K562 (cell line): ENCODE measurements around the gene MDFIC2. TPM values are rescaled to one million over a fixed set of nuclear protein-coding genes. Genes with fewer than 3 reads are reported as not detected.

Experiments used
- ATAC-seq: fragments of 200-7000 bp; cut with Tn5 transposase; 3 replicates; pipeline ENCODE4 v1.9.1; 2020; ENCODE audit warnings: moderate library complexity
- BruUV-seq: library from RNA; stranded (reverse); fragments of 400-500 nt; replicated peaks from 2 replicates; lab custom pipeline; 2021; lab: Mats Ljungman, UMichigan
- CTCF ChIA-PET: fragments of 300-600 bp; formaldehyde crosslinking; extraction: SDS; loops from one replicate; lab custom pipeline; 2021; ENCODE audit warnings: low intra/inter-chr PET ratio; lab: Yijun Ruan, JAX
- POLR2A ChIA-PET: fragments of 300-600, 350-650 bp; sonication (Branson Sonifier 250); formaldehyde crosslinking; extraction: SDS; loops from one replicate; lab custom pipeline; 2021; ENCODE audit warnings: antibody characterized with exemption, inconsistent platforms; lab: Yijun Ruan, JAX
- DNase-seq, 4 experiments: peaks; one replicate each; pipeline versions ENCODE4 v3.0.0 to v3.0.0-alpha.2; 2011 to 2018; ENCODE audit warnings: low spot score in 3 of 4, mixed read lengths in 3 of 4; ENCODE audit errors: extremely low read depth in 1 of 4
- FAIRE-seq: peaks from 2 replicates; lab custom pipeline; 2011; peaks lifted over from hg19 to GRCh38; lab: Jason Lieb, UNC
- H2AFZ ChIP-seq: 2 replicates; pipeline ENCODE4 v1.6.0; 2011; ENCODE audit warnings: low read depth, low read length, control low read depth, inconsistent platforms
- H3K27ac ChIP-seq: fragments of 200-600 bp; 3 replicates; pipeline ENCODE4 v1.8.0; 2011; ENCODE audit warnings: low read depth, mild to moderate bottlenecking, control low read depth, inconsistent platforms, low read length, moderate library complexity, mixed read lengths; ENCODE audit errors: extremely low read depth
- H3K27me3 ChIP-seq, 2 experiments: fragments of 300-600 bp in 1 of 2; 2 replicates in 1 of 2; 3 replicates in 1 of 2; pipeline versions ENCODE4 v1.6.0 to v1.8.0; 2011; ENCODE audit warnings: inconsistent platforms in 2 of 2, low read length in 2 of 2, mild to moderate bottlenecking in 1 of 2, mixed read lengths in 1 of 2, moderate library complexity in 1 of 2; ENCODE audit not compliant: control insufficient read depth in 2 of 2, insufficient read depth in 2 of 2
- H3K36me3 ChIP-seq: fragments of 300-600 bp; 3 replicates; pipeline ENCODE4 v1.8.0; 2011; ENCODE audit warnings: mild to moderate bottlenecking, low read length, inconsistent platforms; ENCODE audit not compliant: control insufficient read depth, insufficient read depth
- H3K4me1 ChIP-seq, 2 experiments: fragments of 200-600 bp in 1 of 2; replicated peaks in 1 of 2; 2 replicates in 1 of 2; 3 replicates in 1 of 2; pipeline versions ENCODE4 v1.5.1 to v1.8.0; 2011; ENCODE audit warnings: inconsistent platforms in 2 of 2, low read length in 2 of 2, mild to moderate bottlenecking in 1 of 2, mixed read lengths in 1 of 2, moderate library complexity in 1 of 2; ENCODE audit not compliant: control insufficient read depth in 2 of 2, insufficient read depth in 2 of 2
- H3K4me2 ChIP-seq: 2 replicates; pipeline ENCODE4 v1.6.1; 2011; ENCODE audit warnings: low read length, control low read depth, inconsistent platforms, mixed read lengths; ENCODE audit not compliant: insufficient read depth
- H3K4me3 ChIP-seq: fragments of 200-600 bp; sonication (generic), shearing (Covaris generic); 2 replicates; pipeline ENCODE4 v1.5.1; 2016; ENCODE audit warnings: control low read depth, inconsistent platforms
- H3K79me2 ChIP-seq: fragments of 200-600 bp; 3 replicates; pipeline ENCODE4 v1.8.0; 2011; ENCODE audit warnings: low read length, inconsistent platforms; ENCODE audit not compliant: control insufficient read depth, insufficient read depth
- H3K9ac ChIP-seq, 2 experiments: 2 replicates each; pipeline versions ENCODE4 v1.6.0 to v1.6.1; 2011; ENCODE audit warnings: low read depth in 2 of 2, low read length in 2 of 2, control low read depth in 1 of 2, inconsistent platforms in 1 of 2, mild to moderate bottlenecking in 1 of 2, mixed read lengths in 1 of 2; ENCODE audit not compliant: insufficient read depth in 1 of 2
- H3K9me1 ChIP-seq: one replicate; pipeline ENCODE4 v1.6.0; 2011; ENCODE audit warnings: inconsistent platforms, mild to moderate bottlenecking, low read length, moderate library complexity; ENCODE audit not compliant: control insufficient read depth, insufficient read depth
- H3K9me3 ChIP-seq: replicated peaks from 2 replicates; pipeline ENCODE4 v1.5.1; 2011; ENCODE audit warnings: low read depth, low read length, inconsistent platforms; ENCODE audit not compliant: control insufficient read depth, insufficient read depth
- H4K20me1 ChIP-seq: replicated peaks from 2 replicates; pipeline ENCODE4 v1.6.1; 2011; ENCODE audit warnings: low read length, inconsistent platforms, mixed read lengths; ENCODE audit not compliant: control insufficient read depth, insufficient read depth
- ARNT ChIP-seq, 2 experiments: fragments of 450-650 bp; IDR thresholded peaks; 2 replicates each; pipeline ENCODE4 v1.6.1; 2016; ENCODE audit warnings: mild to moderate bottlenecking in 1 of 2
- NFIX ChIP-seq: fragments of 250-450 bp; sonication (Bioruptor Pico); IDR thresholded peaks from 2 replicates; pipeline ENCODE4 v1.4.0; 2020; ENCODE audit warnings: low read depth, mild to moderate bottlenecking, moderate library complexity
- NR2F6 ChIP-seq: fragments of 450-650 bp; formaldehyde crosslinking; IDR thresholded peaks from 2 replicates; pipeline ENCODE4 v1.4.0; 2020; ENCODE audit warnings: mild to moderate bottlenecking
- RBM15 ChIP-seq: fragments of 200-400 bp; formaldehyde crosslinking; IDR thresholded peaks from 2 replicates; pipeline ENCODE4 v1.6.1; 2018; ENCODE audit warnings: mild to moderate bottlenecking, low read length, moderate library complexity; ENCODE audit not compliant: insufficient read depth
- RBM25 ChIP-seq: fragments of 200-400 bp; formaldehyde crosslinking; IDR thresholded peaks from 2 replicates; pipeline ENCODE4 v1.6.1; 2018; ENCODE audit warnings: low read length, low read depth, moderate library complexity; ENCODE audit not compliant: severe bottlenecking
- RFX7 ChIP-seq: fragments of 250-450 bp; sonication (Bioruptor Pico); IDR thresholded peaks from 2 replicates; pipeline ENCODE4 v1.5.1; 2021; ENCODE audit warnings: mild to moderate bottlenecking
- TCF7L2 ChIP-seq: fragments of 150-350 bp; IDR thresholded peaks from 2 replicates; pipeline ENCODE4 v1.6.1; 2016; ENCODE audit warnings: low read depth, mild to moderate bottlenecking, low read length, moderate library complexity
- TEAD4 ChIP-seq, 2 experiments: sonication (generic) in 1 of 2; formaldehyde crosslinking in 1 of 2; IDR thresholded peaks; 2 replicates each; pipeline versions ENCODE4 v1.6.1 to v1.8.0; 2012 to 2022; ENCODE audit warnings: borderline replicate concordance in 1 of 2, inconsistent platforms in 1 of 2, low read length in 1 of 2, mild to moderate bottlenecking in 1 of 2, missing genetic modification reagents in 1 of 2
- ZKSCAN1 ChIP-seq: fragments of 150-350 bp; IDR thresholded peaks from 2 replicates; pipeline ENCODE4 v1.6.1; 2016; ENCODE audit warnings: low read depth, low read length
- WGBS: fragments of 100-300 bp; shearing (Covaris generic); methylation state at CpG from one replicate; pipeline ENCODE4 v1.1.6; 2016; ENCODE audit warnings: low coverage, mixed read lengths; ENCODE audit not compliant: insufficient coverage; ENCODE audit errors: missing lambda C conversion rate; 5-methylcytosine and 5-hydroxymethylcytosine counted together
- in situ Hi-C: fragments of 300-500 bp; cut with MboI; formaldehyde crosslinking; loops from 4 replicates; pipeline ENCODE4 v1.15.0; 2018; ENCODE audit warnings: inconsistent platforms, mixed read lengths
- intact Hi-C: fragments of 100-400 bp; cut with micrococcal nuclease; formaldehyde crosslinking; loops from 2 replicates; pipeline ENCODE4 v1.14.2; 2022
- polyA plus RNA-seq, 8 experiments: library from polyadenylated mRNA; depleted of rRNA in 4 of 8; stranded (reverse) in 5 of 8; unstranded in 3 of 8; fragments of >200 nt; fragmentation: Nextera tagmentation in 2 of 8; fragmentation: Illumina TruSeq in 1 of 8; extraction: Ambion mirVana in 2 of 8; extraction: Trizol in 1 of 8; gene quantifications; 2 replicates each; pipeline versions ENCODE4 v1.2.1 to v1.2.3, GENCODE V29; 2011 to 2014; ENCODE audit warnings: inconsistent platforms in 1 of 8, missing spikeins in 1 of 8
- total RNA-seq, 7 experiments: library from RNA; depleted of rRNA in 6 of 7; stranded (reverse); fragments of >200 nt in 6 of 7; fragmentation: Illumina TruSeq in 2 of 7; extraction: Trizol in 2 of 7; gene quantifications; 2 replicates each; pipeline versions ENCODE4 v1.2.1 to v1.2.3, GENCODE V29; 2011 to 2021; ENCODE audit warnings: low replicate concordance in 1 of 7
- TF ChIP-seq, protein P1 (sequence below): sonication (generic); formaldehyde crosslinking; IDR thresholded peaks from 2 replicates; pipeline ENCODE4 v1.8.0; 2022; ENCODE audit warnings: mild to moderate bottlenecking, missing genetic modification reagents
- TF ChIP-seq, protein P2 (sequence below): sonication (generic); formaldehyde crosslinking; IDR thresholded peaks from 2 replicates; pipeline ENCODE4 v1.8.1; 2022; ENCODE audit warnings: missing genetic modification reagents
- TF ChIP-seq, protein P3 (sequence below): fragments of 450-650 bp; IDR thresholded peaks from 2 replicates; pipeline ENCODE4 v1.6.1; 2016; ENCODE audit warnings: missing biosample characterization, missing genetic modification characterization

Gene MDFIC2
- total and polyA plus RNA-seq, 9 of the 15 experiments (the other 6 are each of a cell fraction or from before 2014, with no cell fraction given): not detected

DNA sequence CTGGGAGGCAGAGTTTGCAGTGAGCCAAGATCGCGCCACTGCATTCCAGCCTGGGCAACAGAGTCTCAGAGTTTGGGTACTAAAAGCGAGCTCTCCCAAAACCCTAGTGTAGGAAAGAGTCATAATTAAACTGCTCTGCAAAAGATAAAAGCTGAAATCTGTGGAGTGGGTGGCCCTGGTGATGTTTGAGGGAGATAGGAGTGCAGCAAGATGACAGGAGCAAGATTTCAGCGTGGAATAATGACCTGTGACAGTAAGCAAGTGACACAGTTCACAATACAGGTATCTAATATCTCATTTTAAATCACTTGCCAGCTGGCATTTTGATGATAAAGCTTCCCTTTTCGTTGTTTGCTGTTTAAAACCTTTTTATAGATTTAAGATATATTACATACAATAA, 79.3 kb downstream of the MDFIC2 start:
- Histone ChIP-seq H3K79me2 (no peaks in the 10 kb centered on the region), H3K36me3 (no peaks in the 10 kb centered on the region), H3K4me2 (no peak overlapping the region), H3K9me3 (no peaks in the 10 kb centered on the region), H3K9ac (no peak overlapping the region), H3K9me1 (no peaks in the 10 kb centered on the region), H3K27ac (no peak overlapping the region), H3K4me1 (no peaks in the 10 kb centered on the region), H3K4me3 (no peak overlapping the region), H4K20me1 (no peaks in the 10 kb centered on the region), H2AFZ (no peak overlapping the region), H3K27me3 (peaks cover 0 to 6% of the 10 kb centered on the region in 2 experiments; a peak in 1 of 5 replicates)
- CTCF ChIA-PET: no interaction called here
- no TSS peak for BruUV-seq
- DNase-seq (no peak), ATAC-seq (no peak), FAIRE-seq (no peak)
- intact Hi-C loops (no loop called here), in situ Hi-C loops (no loop called here)
- WGBS: 0% methylated on average over 5 of the region's 5 CpGs
- POLR2A ChIA-PET: no interaction called here
- no peak for TF ChIP-seq TCF7L2
- TF ChIP-seq, protein P1, sequence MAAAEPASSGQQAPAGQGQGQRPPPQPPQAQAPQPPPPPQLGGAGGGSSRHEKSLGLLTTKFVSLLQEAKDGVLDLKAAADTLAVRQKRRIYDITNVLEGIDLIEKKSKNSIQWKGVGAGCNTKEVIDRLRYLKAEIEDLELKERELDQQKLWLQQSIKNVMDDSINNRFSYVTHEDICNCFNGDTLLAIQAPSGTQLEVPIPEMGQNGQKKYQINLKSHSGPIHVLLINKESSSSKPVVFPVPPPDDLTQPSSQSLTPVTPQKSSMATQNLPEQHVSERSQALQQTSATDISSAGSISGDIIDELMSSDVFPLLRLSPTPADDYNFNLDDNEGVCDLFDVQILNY (CRISPR knock-in tag): no peak
- TF ChIP-seq, protein P2, sequence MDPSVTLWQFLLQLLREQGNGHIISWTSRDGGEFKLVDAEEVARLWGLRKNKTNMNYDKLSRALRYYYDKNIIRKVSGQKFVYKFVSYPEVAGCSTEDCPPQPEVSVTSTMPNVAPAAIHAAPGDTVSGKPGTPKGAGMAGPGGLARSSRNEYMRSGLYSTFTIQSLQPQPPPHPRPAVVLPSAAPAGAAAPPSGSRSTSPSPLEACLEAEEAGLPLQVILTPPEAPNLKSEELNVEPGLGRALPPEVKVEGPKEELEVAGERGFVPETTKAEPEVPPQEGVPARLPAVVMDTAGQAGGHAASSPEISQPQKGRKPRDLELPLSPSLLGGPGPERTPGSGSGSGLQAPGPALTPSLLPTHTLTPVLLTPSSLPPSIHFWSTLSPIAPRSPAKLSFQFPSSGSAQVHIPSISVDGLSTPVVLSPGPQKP (CRISPR knock-in tag): no peak
- TF ChIP-seq TEAD4 (IDR thresholded peaks at IDR 0.05; ENCODE audit: low read length): no peak
- TF ChIP-seq TEAD4 (CRISPR knock-in tag; IDR thresholded peaks at IDR 0.05; ENCODE audit: borderline replicate concordance): no peak
- TF ChIP-seq RBM25: no peak
- no peak for TF ChIP-seq NFIX
- no peak for TF ChIP-seq NR2F6 (CRISPR knock-in tag)
- TF ChIP-seq, protein P3, sequence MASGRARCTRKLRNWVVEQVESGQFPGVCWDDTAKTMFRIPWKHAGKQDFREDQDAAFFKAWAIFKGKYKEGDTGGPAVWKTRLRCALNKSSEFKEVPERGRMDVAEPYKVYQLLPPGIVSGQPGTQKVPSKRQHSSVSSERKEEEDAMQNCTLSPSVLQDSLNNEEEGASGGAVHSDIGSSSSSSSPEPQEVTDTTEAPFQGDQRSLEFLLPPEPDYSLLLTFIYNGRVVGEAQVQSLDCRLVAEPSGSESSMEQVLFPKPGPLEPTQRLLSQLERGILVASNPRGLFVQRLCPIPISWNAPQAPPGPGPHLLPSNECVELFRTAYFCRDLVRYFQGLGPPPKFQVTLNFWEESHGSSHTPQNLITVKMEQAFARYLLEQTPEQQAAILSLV (tag): no peak
- TF ChIP-seq RBM15: no peak
- TF ChIP-seq ARNT (IDR thresholded peaks at IDR 0.05): no peak
- no peak for TF ChIP-seq ZKSCAN1
- no peak for TF ChIP-seq RFX7 (CRISPR knock-in tag)
- TF ChIP-seq, all 486 proteins: peak for 0
